NCI-H1092 (cell line): Measurements from ENCODE around the gene SUPT5H.

Source experiments
- DNase-seq: peaks from one replicate; lab custom pipeline; 2025; lab: John Stamatoyannopoulos, UW

Gene SUPT5H

GRCh38 chr19:39520541-39521484, 75.4 kb downstream of the SUPT5H start:
- no peak for DNase-seq

GRCh38 chr19:39524495-39524894, 79.1 kb downstream of the SUPT5H start:
- DNase-seq = no peak

GRCh38 chr19:39525205-39525604, 79.8 kb downstream of the SUPT5H start:
- DNase-seq = no peak
